ENCODE measurements around the gene ANOS1. TPM values are rescaled to one million over a fixed set of nuclear protein-coding genes. Genes with fewer than 3 reads are reported as not detected.
"Not testable (repeated sequence)": the region's sequence is repeated elsewhere in the genome, so short reads cannot be mapped to it uniquely, and the experiment has no call there.

The ANOS1 gene
- total and polyA plus RNA-seq, 11 donors = 0.76 to 9.5 (median 5.2) TPM

DNA sequence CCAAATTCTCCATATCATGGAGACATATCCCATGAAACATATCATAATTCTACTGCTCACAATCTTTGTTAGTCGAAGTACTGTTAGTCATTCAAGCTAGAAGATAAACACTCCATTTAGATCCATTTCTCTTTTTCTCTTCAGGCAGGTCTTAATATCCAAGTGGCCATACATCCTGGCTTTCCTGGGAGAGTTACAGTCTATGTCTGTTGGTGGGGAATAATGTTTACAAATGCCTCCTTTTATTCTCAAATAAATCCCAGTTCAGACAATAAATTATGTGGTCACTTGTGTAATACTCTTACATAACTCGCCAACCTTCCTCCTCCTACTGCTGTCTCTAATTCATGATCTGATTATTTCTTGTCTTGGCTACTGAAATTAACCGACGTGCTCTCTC lies 185.2 kb downstream of the ANOS1 start:
- no peaks in the 10 kb centered on the region for H3K9me3 ChIP-seq
- H3K4me1 ChIP-seq = no peaks in the 10 kb centered on the region
- ATAC-seq (no peak), DNase-seq (no peak)
- H3K36me3 ChIP-seq = no peaks in the 10 kb centered on the region
- 83 to 91% (median 88%) methylated on average over 4 of the region's 4 CpGs for WGBS, 4 donors
- no peak overlapping the region for H3K4me3 ChIP-seq
- no peaks in the 10 kb centered on the region for H3K27me3 ChIP-seq
- TF ChIP-seq, protein P1, sequence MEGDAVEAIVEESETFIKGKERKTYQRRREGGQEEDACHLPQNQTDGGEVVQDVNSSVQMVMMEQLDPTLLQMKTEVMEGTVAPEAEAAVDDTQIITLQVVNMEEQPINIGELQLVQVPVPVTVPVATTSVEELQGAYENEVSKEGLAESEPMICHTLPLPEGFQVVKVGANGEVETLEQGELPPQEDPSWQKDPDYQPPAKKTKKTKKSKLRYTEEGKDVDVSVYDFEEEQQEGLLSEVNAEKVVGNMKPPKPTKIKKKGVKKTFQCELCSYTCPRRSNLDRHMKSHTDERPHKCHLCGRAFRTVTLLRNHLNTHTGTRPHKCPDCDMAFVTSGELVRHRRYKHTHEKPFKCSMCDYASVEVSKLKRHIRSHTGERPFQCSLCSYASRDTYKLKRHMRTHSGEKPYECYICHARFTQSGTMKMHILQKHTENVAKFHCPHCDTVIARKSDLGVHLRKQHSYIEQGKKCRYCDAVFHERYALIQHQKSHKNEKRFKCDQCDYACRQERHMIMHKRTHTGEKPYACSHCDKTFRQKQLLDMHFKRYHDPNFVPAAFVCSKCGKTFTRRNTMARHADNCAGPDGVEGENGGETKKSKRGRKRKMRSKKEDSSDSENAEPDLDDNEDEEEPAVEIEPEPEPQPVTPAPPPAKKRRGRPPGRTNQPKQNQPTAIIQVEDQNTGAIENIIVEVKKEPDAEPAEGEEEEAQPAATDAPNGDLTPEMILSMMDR (IDR thresholded peaks at IDR 0.05) = no peak
- TF ChIP-seq POLR2A (IDR thresholded peaks at IDR 0.05) = no peak
- intact Hi-C loops (cut with DNase I) = no loop called here
- no peak overlapping the region for H3K27ac ChIP-seq

DNA sequence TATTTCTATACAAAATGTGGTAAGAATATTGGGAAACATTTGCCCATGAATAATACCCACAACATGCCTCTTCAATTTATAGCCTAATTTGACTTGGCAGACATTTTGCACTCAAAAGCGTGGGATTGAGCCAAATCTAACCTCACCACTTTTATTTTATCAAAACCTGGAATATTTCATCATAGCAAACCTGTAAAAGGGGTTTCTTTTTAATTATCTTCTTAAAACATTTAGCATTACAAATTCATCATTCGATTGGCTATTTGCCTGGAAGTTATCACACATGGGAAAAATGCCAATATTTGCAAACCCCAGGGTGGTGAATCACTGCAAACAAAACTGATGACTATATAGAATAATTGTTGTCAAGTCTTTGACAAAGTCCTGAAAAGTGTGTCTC lies 211.1 kb downstream of the ANOS1 start:
- intact Hi-C loops (cut with DNase I) = no loop called here
- H3K27ac ChIP-seq = no peak overlapping the region
- TF ChIP-seq, protein P1 (IDR thresholded peaks at IDR 0.05) = no peak
- TF ChIP-seq POLR2A (IDR thresholded peaks at IDR 0.05) = no peak
- no peaks in the 10 kb centered on the region for H3K27me3 ChIP-seq
- H3K9me3 ChIP-seq = no peaks in the 10 kb centered on the region
- DNase-seq = no peak
- 69 to 78% (median 74%) methylated on average over 2 of the region's 2 CpGs for WGBS, 4 donors
- no peaks in the 10 kb centered on the region for H3K4me1 ChIP-seq
- H3K4me3 ChIP-seq = no peak overlapping the region
- no peak for ATAC-seq
- H3K36me3 ChIP-seq = no peaks in the 10 kb centered on the region

DNA sequence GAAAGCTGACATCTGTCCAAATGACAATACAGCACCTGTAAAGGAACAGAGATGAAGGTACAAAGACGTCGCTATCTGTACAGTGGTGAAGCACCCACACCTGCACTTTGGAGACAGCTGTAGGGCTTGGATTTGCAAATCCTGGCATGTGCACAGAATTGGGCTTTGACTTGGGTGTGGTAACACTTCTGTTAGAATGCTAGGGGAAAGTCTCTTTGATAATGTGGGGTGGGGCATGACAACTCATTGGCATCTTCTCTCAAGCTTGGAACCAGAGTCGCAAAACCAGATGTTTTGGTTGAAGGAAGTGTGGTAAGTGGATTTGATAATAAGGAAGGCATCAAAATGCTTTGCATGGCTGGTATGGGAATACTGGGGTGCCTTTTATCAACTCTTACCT lies 211.8 kb downstream of the ANOS1 start:
- no peak for TF ChIP-seq POLR2A (IDR thresholded peaks at IDR 0.05)
- TF ChIP-seq, protein P1 (IDR thresholded peaks at IDR 0.05) = no peak
- Histone ChIP-seq H3K9me3 (no peaks in the 10 kb centered on the region), H3K27ac (no peak overlapping the region), H3K4me3 (no peak overlapping the region), H3K36me3 (no peaks in the 10 kb centered on the region), H3K4me1 (no peaks in the 10 kb centered on the region), H3K27me3 (no peaks in the 10 kb centered on the region)
- no peak for ATAC-seq
- DNase-seq = no peak
- intact Hi-C loops (cut with DNase I) = no loop called here
- 42 to 90% (median 59%) methylated on average over 3 of the region's 3 CpGs for WGBS, 4 donors

- Histone ChIP-seq H3K9me3 (no peaks in the 10 kb centered on the region), H3K36me3 (no peaks in the 10 kb centered on the region), H3K27me3 (no peaks in the 10 kb centered on the region), H3K4me3 (no peak overlapping the region), H3K4me1 (no peaks in the 10 kb centered on the region), H3K27ac (peak overlapping the region in 1 of 12 donors; percentile 9)
- intact Hi-C loops (cut with DNase I) = no loop called here
- 51 to 64% (median 62%) methylated on average over 6 of the region's 6 CpGs for WGBS, 4 donors
- TF ChIP-seq, protein P1 (IDR thresholded peaks at IDR 0.05) = no peak
- no peak for TF ChIP-seq POLR2A (IDR thresholded peaks at IDR 0.05)
- peak in 3 of 4 donors; percentile 41 to 77 (median 65) for ATAC-seq
- no peak for DNase-seq
These were observed 227.5 kb downstream of the ANOS1 start for GRCh38 chrX:8504451-8504850.

GRCh38 chrX:8502101-8502500 lies 229.8 kb downstream of the ANOS1 start:
- WGBS, 4 donors = 88 to 97% (median 91%) methylated on average over 19 to 21 of the region's 21 CpGs
- H3K4me1 ChIP-seq; ATAC-seq; intact Hi-C loops (cut with DNase I); H3K4me3 ChIP-seq; H3K27me3 ChIP-seq; H3K9me3 ChIP-seq; H3K36me3 ChIP-seq; H3K27ac ChIP-seq: not testable (repeated sequence)
- peak in 1 of 5 donors; percentile 19 for DNase-seq

All from heart left ventricle (tissue), 16 donors.